HG02759 (cell line): ENCODE data around the gene RYR3.

Source experiments
- ATAC-seq: cut with Tn5 transposase; IDR thresholded peaks from one replicate; pipeline ENCODE4 v1.9.1; 2021; ENCODE audit warnings: mild to moderate bottlenecking, moderate library complexity; ENCODE audit not compliant: unreplicated experiment

Gene RYR3

DNA sequence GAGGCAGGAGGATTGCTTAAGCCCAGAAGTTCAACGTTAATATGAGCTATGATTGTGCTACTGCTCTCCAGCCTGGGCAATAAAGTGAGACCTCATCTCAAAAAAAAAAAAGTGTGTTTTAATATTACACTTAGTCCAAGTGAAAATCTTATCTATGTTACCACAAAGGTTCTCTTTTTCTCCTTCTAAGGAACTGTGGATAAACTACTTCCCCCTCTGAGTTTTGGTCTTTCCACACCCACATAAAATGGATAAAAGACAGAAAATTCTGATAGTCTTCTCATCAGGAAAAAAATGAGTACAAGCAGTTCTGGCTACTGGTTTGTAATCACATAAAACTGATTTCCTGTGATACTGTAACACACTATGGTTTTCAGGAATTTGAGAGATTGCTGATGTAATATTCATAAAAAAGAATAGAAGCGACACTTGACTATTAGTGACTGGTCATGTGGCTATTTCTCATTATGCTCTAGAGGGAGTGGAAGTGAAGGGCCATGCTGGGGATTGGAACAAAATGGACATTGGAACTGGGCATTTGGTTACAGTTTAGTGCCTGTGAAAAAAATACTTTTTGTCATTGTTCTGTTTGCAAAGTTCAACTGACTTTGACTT lies 68.2 kb downstream of the RYR3 start:
- no peak for ATAC-seq

DNA sequence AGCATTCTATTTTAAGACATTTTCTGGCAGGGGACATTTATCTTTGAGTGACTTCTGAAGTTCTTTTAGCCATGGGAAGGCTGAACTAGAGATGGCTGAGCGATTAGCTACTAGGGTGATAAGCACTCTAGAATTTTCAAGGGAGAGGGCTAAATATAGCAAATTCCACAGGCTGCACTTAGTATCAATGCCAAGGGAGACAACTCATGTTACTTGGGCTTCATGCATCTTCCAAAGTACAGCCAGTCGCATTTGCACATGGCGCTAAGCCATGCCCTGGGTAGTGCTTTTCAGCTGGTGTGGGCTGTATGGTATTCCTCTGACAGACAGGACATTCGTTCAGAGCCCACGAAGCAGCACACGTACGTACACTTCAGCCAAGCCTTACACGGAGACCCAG lies 69.6 kb downstream of the RYR3 start:
- ATAC-seq: no peak

DNA sequence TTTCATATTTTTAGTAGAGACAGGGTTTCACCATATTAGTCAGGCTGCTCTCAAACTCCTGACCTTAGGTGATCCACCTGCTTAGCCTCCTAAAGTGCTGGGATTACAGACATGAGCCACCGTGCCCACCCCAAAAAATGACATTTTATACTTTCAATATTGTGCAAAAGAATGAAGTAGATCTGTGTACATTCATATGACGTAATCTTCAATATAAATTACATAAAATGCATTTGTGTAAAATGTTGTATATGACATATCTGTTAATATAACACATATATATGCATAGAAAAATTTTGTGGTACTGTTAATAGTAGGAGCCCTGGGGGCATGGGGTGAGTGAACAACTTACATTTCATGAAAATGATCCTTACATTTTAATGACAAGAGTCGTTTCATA lies 71.7 kb downstream of the RYR3 start:
- no peak for ATAC-seq

DNA sequence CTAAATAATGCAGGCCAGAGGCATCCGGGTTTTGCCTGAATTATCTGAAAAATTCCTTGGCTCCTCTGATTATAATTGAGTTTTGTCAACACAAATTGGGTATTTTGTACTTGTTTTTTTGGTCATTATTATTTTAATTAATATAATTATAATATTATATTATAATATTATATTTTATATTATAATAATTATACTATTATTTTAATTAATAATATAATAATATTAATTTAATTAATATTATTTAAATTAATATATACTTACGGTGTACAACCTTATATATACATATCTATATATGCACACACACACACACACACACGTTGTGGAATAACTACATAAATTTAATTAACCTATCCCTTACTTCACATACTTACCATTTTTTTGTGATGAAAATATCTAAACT lies 73.5 kb downstream of the RYR3 start:
- no peak for ATAC-seq

DNA sequence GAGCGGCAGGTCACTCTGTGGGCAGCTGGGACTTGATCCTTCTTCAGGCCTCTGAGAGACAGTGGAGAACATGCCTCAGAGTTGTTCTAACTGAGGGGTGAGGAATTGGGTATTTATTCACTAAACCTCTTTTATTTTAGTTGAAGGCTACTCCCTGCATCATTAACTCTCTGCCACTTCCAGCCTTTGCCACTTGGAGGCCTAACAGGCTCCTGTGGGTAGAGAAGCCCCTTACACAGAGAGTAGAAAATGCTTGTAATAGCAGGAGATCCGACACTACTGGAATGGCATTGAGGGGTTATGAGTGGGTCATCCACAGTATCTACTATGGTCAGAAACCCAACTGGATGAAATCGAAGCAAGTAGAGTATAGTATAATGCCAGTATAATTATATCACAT lies 81.7 kb downstream of the RYR3 start:
- no peak for ATAC-seq

DNA sequence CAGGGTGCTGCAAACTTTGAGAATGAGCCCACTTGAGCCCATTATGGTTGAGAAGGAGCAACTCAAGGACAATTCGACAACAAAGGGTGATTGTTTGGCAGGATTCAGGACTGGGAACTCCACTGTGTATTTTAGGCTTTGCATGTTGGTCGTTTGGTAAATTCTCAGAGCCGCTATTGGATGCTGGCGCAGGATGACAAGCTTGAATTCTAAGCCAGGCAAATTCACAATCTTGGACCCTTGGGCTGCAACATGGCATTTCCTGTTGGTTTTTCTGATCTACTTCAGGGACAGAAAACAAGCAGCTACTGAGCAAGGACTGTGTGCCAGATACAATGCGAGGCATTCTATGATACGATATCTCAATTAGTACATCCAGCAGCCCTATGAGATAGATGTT lies 82.8 kb downstream of the RYR3 start:
- no peak for ATAC-seq

DNA sequence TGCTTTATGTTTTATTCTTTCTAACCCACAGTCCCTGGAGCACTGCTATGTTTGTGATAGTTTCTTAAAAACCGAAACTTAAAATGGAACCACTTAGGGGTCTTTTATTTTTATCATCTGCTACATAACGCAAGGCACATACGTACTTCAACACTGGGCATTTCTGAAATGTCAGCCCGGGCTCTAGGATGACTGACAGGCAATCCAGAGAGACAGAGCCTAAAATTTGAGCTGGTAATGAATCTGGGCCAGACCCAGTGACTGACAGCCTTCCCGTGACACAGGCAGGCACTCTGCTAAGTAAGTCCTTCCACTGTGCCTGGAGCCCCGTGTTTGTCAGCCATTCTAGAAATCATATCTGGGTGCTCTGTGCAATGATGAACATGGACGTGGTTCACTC lies 84.6 kb downstream of the RYR3 start:
- no peak for ATAC-seq

DNA sequence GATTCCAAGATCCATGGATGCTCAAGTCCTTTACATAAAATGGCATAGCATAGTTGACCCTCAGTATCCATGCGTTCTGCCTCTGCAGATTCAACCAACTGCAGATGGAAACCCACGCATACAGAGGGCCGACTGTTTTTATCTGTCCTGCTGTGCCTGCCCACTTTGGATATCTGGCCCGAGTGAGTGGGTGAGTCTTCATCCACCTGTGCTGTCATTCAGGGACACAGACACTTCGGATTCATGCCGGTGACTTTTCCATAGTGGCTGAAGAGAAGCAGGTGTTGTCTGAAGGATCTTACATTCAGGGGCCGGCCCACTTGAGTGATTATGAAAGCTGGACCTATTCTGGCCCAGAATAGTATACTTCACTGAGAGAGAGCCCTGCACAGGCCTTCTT lies 85.1 kb downstream of the RYR3 start:
- ATAC-seq: no peak

DNA sequence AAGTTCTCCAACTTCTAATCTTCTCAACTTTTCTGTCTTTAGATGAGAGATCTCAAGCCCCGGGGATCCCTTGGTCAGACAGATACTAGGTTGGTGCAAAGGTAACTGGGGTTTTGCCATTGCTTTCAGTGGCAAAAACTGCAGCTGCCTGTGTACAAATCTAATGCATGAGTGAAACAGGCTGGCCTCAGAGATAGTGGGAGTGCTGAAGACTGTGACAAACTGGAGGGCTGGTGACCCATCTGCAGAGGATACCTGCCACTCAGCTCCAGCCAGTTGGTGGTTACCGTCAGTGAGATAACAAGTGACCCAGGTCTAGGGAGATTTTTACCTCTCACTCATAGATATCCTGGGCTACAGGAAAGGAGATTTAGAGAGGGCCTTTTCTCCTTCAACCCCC lies 85.7 kb downstream of the RYR3 start:
- ATAC-seq: no peak

DNA sequence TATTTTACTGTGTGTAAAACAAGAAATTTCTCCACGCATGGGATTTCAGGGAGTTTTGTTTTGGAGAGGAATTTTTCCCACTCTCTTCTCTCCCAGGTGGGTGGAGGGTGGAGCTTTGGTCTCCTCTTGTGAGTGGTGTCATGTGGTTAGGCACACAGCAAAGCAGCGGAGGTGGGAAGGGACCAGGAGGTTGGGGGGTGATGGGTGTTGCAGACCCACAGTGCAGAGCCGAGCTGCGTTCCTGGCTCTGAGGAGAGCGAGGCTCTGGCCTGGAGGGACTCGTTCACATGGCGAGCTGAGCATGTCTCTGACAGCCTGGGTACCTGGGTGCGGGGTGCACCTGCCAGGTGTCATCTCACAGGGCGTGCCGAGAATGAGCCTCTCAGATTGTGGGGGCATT lies 87.8 kb downstream of the RYR3 start:
- no peak for ATAC-seq

DNA sequence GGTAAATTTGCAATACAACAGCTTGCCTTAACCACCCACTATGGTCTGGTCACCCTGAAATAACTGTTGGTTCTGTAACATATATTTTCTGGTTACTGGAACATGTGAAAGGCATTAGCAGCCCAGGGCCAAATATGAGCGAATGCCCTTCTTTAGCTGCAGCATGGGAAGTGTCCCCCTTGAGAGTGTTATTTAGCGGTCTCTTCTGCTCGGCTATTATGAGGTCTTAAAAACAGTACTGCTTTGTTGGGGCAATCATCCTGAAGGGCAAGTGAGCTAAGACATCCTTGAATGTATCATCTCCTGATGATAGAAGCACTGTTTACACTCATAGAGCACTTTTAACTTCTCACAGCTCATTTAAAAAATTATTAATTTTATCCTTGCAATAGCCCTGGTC lies 90.2 kb downstream of the RYR3 start:
- ATAC-seq: no peak

DNA sequence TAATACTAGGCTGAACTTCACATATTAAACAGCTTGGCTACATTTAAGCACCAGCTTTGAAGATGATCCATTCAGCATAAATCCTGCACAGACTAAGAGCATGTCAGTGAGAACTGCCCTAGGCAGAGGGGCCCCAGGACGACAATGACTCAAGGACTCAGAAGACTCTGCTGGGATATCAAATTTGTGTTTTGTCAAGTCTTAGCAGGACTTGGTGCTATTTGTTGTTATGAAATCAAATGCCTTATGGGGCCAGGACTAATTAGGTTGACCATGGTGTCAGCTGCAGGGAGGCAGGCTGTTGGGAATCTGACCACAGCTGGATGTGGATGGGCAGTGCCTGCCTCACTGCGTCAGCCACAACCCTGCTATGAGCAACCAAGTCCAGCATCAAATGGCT lies 91.8 kb downstream of the RYR3 start:
- no peak for ATAC-seq

DNA sequence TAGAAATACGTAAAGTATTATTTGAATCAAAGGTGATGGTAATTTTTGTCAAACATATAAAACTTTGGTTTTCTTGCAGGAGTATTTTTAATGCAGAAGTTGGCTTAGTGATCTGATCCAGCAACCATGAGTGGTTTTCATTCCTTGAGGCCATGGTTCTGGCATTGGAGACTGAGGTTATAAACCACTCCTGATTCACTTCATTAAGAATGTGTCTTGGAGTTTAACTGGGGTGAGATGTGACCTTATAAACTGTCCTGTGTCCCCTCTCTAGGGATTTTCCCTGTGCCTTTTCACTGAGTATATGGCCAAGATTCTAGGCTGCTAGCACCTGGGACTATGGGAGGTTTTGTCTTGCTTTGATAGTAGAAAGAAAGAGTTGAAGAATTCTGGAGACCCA lies 94.3 kb downstream of the RYR3 start:
- no peak for ATAC-seq

DNA sequence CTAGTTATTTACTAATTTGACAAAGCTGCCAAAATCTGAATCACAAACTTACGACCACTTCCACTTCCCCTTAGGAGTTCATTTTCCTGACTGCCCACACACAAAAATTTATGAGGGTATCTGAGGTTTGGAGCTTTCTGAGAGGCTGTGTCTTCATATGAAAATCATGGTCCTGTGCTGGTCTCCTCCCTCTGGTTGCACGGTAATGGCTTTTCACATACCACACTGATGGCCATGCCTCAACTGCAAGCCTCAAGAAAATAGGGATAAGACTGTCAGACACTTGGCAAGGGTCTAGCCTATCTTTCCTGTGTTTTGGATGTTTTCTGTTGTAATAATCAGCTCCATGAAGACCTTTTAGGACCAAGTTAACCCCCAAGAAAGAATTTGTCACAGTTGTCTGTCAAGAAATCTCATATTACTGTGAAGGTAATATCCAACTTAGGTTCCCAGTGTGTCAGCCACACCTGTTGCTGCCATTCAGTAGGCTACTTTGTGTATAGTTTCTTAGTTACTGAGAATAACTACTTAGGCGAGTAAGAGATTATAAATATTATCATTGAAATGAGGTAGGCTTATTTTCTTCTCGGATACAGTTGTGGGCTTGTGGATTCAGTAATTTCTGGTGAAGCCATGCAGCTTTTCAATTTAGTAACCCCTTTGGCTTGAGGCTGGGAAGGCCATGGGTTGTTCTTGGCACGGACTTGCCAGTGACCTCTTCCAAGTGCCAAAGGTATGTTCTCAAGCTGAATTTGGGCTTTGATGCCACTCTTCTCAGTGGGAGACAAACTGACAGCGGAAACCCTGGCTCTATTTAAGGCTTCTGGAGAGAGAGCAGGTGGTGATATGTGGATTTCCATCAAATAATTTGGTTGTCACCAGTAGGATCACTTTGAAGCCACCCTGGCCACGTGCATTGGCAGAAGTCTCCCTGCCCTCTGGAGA lies 101.1 kb downstream of the RYR3 start:
- ATAC-seq: no peak

DNA sequence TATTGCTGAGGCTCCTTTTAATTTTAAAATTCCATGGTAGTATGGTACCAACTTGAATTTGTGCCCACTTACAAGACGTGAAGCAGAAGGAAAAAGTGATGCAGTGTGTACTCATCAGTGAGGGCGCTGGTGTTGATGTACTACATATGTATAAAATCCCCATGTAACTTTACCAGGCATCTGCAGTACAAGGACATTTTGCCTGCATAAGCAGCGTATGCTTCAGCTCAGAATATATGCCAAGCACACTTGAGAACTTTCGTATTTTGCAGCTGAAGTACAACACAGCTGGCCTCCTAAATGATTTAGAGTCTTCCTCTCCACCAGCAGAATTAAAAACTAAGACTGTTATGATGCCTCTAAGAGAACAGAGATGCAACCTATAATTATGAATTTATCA lies 108.9 kb downstream of the RYR3 start:
- ATAC-seq: no peak

DNA sequence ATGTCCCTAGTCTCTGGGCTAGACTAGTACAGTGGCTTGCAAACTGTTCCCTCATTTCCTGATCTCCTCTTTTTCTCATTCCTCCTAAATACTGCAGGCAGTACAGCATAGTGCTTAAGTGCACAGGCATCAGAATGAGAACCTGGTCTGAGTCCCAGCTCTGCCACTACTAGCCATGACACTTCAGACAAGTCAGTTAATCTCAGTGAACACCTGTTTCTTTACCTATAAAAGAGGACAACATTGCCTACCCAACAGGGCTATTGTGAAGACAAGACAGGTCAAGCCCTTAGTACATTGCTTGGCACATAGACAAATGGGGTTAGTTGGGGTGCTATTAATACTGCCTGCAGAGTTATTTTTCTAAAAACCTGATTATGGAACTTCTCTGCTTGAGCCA lies 113.3 kb downstream of the RYR3 start:
- no peak for ATAC-seq

DNA sequence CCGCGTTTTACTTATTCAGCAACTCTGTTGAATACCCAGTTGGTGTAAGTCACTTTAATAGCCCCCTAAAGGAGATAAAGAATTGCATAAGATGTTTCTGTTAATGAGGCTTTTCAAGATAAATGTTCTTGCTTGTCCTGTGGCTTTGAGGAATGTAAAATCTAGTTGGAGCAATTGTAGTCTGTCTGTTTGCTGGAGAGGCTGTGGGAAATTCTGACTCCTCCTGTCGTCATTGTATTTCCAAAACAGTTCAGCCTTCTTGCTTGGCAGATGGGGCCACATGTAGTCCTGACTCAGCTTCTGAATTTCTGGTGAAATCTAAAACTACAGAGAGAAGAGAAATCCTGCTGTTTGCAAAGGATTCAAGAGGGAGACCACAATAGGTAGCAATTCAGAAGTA lies 114.4 kb downstream of the RYR3 start:
- no peak for ATAC-seq

DNA sequence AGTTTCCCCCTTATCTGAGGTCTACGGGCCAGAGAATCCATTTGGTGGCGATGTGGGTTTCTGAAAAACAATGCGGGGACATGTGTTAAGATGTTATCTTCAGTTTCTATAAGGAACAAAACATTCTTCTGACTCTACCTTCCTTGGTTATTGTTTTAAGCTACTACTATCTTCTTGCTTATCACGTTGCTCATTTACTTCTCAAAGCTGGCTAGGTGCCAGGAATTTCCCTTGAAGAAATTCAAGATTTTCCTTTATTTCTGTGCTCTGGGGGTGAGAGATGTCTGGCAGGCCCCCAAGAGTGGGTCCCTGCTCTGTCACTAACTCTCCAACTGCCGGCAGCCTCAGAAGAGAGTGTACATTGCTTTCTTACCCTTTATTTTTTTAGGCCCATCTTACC lies 119.8 kb downstream of the RYR3 start:
- no peak for ATAC-seq

DNA sequence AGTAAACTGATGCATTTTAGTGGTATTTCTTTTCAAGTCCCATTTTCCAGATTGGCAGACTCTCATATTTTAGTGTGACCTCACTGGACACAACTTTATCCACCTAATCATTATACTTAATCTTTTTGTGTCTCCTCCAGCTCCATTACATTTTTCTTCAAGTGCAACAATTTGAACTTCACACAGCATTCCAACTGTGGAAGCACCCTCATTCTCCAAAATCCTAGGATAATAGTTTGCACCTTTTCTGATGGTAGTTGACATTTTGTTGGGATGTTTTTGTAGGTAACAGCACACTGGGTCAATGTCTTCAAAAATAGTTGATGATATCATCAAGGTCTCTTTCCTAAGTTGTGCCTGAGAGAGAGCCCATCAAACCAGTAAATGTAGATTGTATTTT lies 123.1 kb downstream of the RYR3 start:
- ATAC-seq: no peak

DNA sequence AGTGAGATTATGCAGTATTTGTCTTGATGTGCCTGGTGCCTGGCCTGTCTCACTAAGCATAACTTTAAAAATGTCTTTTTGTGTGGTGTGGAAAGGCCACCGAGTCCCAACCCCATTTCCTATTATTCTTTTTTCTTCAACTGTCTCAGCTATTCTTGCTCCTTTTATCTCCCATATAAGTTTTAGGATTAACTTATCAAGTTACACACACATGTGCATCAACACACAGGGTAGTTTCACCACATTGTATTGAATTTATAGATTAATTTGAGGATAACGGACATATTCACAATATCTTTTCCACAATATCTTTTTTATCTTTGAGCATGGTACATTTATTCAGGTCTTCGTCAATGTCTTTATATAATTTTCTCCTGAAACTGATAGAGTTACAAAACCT lies 127.6 kb downstream of the RYR3 start:
- ATAC-seq: no peak

DNA sequence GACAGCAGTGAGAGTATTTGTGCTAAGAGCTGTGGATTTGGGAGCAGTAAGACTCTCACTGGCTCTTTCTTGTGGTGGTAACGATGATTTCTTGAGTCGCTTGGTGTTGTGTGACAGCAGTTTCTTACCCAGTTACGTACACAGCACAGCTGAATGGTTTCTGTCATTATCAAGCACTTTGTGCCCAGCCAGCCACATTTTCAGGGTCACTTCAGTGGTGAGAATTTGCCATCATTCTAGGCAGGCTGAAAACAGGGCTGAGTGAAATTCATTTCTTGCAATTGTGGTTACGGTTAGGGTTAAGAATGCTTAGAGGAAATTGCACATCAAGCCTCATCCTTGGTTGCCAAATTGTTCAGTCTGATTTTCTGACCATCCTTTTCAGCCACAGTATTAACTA lies 130.1 kb downstream of the RYR3 start:
- ATAC-seq: no peak

DNA sequence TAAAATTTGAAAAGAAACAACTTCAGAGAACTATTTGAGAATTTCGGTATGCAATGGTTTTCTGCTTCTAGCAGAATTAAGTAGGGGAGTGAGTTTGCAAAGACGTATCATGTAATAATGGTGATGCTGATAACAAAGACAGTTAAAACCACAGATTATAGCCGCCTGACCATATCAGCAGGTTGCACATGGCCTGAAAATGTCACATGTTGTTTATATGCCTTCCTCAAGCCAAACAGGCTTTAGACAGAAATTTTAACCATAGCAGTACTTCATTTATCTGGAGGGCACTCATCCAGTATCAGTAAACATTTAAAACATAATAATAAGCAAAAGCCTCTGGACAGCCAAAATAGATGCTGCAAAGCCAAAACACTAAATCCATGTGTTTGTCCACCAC lies 131.7 kb downstream of the RYR3 start:
- no peak for ATAC-seq

DNA sequence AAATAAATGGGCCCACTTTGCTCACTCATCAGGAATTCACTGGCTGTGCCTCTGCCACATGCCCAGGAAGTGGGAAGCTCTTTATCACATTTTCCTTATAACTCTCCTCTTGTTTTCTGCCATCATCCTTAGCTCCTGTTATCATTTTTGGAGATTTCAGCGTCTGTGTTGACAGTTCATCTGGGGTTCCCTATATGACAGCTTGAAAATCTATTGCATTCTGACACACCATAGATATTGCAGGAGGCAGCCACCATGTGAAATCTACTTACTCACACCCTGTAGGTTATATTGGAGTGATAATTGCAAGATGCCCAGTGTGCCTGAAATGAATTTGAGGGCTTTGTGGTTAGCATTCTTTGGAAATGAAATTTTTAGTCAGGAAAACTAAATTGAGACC lies 132.9 kb downstream of the RYR3 start:
- ATAC-seq: no peak
